Choroid plexus epithelial cell (primary cell): ENCODE data around the gene SESN3.

Source experiments
- DNase-seq: peaks from one replicate; pipeline ENCODE4 v3.0.0-alpha.2; 2010; ENCODE audit warnings: low read depth
- H3K4me3 ChIP-seq: 2 replicates; pipeline ENCODE4 v1.5.1; 2011; ENCODE audit warnings: low read depth, mild to moderate bottlenecking, control low read depth, low read length, moderate library complexity
- TF ChIP-seq, protein P1 (sequence below): conservative IDR thresholded peaks from 2 replicates; pipeline ENCODE4 v1.5.1; 2011; ENCODE audit warnings: low read depth, mild to moderate bottlenecking, control low read depth, inconsistent platforms, low read length, moderate library complexity

Gene SESN3

DNA sequence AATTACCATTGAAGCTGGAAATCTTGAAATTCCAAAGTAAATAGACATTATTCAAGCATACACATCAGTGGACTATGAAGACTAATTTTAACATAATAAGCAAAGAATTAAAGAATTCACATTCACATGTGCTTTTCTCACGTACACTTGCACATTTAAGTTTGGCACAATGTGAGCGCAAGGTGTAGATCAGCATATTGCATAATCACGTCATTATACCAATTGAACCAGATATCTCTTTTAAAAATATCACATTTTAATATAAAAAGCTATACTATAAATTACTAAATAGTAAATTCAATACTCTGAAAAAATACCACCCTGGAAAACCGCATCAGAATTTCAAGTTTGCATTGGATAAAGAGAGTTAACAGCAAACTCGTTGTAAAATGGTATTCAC, 60.7 kb downstream of the SESN3 start:
- no peak overlapping the region for H3K4me3 ChIP-seq
- TF ChIP-seq, protein P1, sequence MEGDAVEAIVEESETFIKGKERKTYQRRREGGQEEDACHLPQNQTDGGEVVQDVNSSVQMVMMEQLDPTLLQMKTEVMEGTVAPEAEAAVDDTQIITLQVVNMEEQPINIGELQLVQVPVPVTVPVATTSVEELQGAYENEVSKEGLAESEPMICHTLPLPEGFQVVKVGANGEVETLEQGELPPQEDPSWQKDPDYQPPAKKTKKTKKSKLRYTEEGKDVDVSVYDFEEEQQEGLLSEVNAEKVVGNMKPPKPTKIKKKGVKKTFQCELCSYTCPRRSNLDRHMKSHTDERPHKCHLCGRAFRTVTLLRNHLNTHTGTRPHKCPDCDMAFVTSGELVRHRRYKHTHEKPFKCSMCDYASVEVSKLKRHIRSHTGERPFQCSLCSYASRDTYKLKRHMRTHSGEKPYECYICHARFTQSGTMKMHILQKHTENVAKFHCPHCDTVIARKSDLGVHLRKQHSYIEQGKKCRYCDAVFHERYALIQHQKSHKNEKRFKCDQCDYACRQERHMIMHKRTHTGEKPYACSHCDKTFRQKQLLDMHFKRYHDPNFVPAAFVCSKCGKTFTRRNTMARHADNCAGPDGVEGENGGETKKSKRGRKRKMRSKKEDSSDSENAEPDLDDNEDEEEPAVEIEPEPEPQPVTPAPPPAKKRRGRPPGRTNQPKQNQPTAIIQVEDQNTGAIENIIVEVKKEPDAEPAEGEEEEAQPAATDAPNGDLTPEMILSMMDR, result no peak
- no peak for DNase-seq

DNA sequence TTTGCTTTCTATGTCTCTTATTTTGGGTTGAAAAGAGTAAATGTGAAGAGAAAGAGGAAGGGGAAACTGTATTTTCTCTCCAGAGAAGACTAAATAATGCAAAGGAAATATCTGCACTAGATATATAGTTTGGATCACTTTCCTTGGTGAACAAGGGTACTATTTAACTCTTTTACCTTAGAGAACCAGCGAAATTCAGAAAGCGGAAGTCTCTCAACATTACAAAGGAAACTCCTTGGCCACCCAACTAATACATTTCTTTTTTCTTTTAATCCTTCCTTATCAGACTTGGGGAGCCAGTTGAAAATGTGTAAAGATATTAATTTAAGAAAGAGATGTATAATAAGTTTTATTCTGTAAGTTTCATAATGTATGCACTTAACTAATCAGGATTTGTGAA, 64.2 kb downstream of the SESN3 start:
- DNase-seq, result no peak
- TF ChIP-seq, protein P1, result no peak
- no peak overlapping the region for H3K4me3 ChIP-seq

DNA sequence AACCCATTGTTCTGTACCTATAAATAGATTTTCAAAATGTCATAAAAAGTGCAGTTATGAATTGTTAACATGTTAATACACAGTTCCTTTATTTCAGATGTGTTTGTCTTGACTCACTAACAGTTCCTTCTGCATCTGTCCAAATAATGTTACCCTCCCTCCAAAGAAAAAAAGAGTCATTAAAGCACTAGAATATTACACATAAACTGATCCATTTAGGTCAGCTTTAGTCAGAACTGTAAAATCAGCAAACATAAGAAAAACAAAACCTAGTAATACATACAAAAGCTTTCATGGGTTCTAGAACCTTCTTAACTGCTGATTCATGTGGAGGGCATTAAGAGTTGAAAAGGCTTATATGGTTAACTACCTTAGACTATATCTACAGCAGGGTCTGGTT, 65.4 kb downstream of the SESN3 start:
- DNase-seq, result no peak
- TF ChIP-seq, protein P1, result no peak
- no peak overlapping the region for H3K4me3 ChIP-seq

DNA sequence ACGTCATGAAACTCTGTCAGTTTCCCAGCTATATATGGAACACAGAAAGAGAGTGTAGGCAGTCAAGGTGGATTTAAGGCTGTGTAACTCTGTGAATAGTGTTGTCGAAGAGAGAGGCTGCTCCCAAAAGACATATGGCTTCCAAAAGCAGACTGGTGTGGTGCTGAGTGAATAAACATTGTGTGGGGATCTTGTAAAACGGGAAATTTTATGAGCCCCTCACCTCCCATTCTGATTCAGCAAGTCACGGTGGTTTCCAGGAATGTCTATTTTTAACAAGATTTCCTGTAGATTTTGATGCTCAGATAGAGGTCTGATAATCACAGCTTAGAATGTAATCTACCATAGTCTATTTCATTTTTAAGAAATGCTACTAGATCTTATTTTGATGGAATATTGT, 67.9 kb downstream of the SESN3 start:
- H3K4me3 ChIP-seq, result no peak overlapping the region
- no peak for DNase-seq
- TF ChIP-seq, protein P1, result no peak

DNA sequence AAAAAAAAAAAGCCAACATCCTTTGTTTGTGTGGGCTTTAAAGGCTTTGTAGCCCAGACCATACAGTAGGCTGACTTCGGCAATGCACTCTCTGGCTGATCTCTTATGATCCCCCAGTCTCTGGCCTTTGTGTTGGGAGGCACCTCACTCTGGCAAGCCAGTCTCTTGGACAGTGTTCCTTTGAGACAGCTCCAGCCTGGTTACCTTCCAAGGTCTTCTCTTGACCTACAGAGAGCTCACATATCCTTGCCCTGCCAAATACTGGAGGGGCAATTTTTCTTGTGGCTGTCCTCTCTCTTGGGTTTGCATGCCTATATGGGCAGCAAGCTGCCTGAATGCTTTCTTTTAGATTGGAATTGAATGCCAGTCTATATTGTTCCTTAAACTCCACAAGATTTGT, 69.8 kb downstream of the SESN3 start:
- H3K4me3 ChIP-seq, result no peak overlapping the region
- no peak for DNase-seq
- TF ChIP-seq, protein P1, result no peak

DNA sequence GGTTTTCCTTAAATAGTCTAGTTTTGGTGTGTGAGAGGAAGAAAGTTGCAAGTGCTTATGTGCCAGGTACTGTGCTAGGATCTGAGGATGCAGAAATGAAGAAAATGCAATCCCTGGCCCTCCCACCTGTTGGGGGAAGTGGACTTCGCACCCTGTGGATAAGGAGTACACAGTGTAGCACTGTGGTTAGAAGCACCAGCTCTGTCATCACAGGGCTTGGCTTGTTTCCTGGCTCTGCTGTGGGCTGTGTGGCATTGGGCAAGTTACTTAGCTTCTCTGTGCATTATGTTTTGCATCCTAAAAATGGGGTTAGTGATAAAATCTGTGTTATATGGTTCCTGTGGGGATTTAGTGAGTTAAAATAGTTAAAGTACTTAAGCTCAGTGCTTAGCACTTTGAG, 73.2 kb downstream of the SESN3 start:
- no peak for DNase-seq
- TF ChIP-seq, protein P1, result no peak
- H3K4me3 ChIP-seq, result no peak overlapping the region

DNA sequence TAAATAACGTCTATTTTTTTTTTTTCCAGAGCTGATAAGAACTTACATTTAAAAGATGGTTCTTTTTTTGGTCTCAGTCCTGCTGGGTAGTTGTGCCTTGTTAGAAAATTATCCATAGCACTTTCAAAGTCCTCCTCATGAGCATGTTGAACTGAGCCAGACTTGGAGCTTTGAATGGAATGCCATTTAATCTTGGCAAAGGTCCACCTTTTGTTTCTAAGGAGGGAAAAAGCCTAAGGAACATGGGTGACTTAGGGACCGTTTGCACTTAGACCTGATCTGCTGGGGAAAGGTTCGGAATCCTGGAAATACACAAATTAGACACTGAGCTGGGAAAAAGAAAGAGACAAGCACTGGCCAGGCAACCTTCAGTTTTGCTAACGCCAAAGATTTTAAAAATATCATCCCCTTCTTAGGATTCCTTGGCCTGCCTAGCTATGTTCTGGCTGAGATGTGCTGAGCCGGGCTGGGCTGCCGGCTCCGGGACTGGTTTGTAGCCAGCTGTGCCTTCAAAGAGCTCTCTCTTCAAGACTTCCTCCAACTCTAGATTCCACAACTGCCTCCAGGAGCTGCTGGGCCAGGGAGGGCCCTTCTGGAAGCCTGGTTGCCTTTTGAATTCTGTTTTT, 74.0 kb downstream of the SESN3 start:
- TF ChIP-seq, protein P1, result no peak
- H3K4me3 ChIP-seq, result no peak overlapping the region
- DNase-seq, result no peak
